ENCODE results near the gene RCVRN. TPM values are rescaled to one million over a fixed set of nuclear protein-coding genes. Genes with fewer than 3 reads are reported as not detected.

The RCVRN gene
- total RNA-seq, 2 donors from 2014 or later, result 0.14 TPM; not detected in 1

DNA sequence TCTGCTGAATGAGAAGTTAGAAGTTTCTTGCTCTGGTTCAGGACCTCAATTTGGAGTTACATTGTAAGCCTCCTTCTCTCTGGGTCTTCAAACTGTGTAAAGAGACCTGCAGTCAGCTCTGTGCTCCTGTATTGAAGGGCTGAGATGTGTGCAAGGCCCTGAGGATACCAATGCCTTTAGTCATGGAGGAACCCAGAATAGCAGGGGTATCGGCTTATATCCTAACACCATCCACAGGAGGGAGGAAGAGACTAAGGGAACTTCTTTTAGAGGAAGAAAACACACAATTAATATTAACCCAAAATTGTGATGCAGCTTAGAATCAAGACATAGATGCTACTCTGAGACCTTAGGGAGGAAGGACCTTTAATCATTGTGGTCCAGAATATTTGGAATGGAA lies 42.9 kb downstream of the RCVRN start:
- ATAC-seq (ENCODE audit: insufficient number of reproducible peaks, low FRiP score, low read depth) (no peak), DNase-seq (ENCODE audit: low spot score) (no peak)
- TF ChIP-seq, protein P1, sequence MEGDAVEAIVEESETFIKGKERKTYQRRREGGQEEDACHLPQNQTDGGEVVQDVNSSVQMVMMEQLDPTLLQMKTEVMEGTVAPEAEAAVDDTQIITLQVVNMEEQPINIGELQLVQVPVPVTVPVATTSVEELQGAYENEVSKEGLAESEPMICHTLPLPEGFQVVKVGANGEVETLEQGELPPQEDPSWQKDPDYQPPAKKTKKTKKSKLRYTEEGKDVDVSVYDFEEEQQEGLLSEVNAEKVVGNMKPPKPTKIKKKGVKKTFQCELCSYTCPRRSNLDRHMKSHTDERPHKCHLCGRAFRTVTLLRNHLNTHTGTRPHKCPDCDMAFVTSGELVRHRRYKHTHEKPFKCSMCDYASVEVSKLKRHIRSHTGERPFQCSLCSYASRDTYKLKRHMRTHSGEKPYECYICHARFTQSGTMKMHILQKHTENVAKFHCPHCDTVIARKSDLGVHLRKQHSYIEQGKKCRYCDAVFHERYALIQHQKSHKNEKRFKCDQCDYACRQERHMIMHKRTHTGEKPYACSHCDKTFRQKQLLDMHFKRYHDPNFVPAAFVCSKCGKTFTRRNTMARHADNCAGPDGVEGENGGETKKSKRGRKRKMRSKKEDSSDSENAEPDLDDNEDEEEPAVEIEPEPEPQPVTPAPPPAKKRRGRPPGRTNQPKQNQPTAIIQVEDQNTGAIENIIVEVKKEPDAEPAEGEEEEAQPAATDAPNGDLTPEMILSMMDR (IDR thresholded peaks at IDR 0.05), result no peak
- H3K27me3 ChIP-seq (replicated peaks; ENCODE audit: insufficient read depth), result no peaks in the 10 kb centered on the region
- no peaks in the 10 kb centered on the region for H3K4me1 ChIP-seq (ENCODE audit: control insufficient read depth in 1 of 2, low read depth in 2 of 2)
- H3K36me3 ChIP-seq, result no peaks in the 10 kb centered on the region
- peaks cover 3% of the 10 kb centered on the region for H3K9me3 ChIP-seq
- H3K4me3 ChIP-seq, result no peak overlapping the region
- no peak overlapping the region for H3K27ac ChIP-seq

DNA sequence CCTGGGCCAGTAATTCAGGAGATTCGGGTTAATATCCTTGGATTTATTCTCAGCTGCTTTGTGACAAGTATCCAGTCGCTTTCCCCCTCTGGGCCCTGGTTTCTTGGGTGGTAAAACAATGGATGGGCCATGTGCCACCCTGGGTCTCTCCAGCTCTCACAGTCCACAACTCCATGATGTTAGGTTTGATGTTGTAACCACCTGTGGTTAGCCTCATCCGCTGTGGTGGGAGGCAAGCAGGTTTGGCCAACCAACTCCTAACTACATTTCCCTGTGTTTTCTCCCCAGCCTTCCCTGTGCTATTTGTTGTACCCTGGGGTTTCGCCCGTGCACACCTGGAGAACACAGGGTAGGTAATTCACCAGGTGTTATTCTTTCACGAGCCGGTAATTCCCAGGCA lies 44.2 kb downstream of the RCVRN start:
- Histone ChIP-seq H3K4me1 (ENCODE audit: control insufficient read depth in 1 of 2, low read depth in 2 of 2) (no peaks in the 10 kb centered on the region), H3K4me3 (no peak overlapping the region), H3K36me3 (no peaks in the 10 kb centered on the region), H3K9me3 (peaks cover 3% of the 10 kb centered on the region), H3K27ac (no peak overlapping the region), H3K27me3 (replicated peaks; ENCODE audit: insufficient read depth) (no peaks in the 10 kb centered on the region)
- DNase-seq (ENCODE audit: low spot score) (no peak), ATAC-seq (ENCODE audit: insufficient number of reproducible peaks, low FRiP score, low read depth) (no peak)
- TF ChIP-seq, protein P1 (IDR thresholded peaks at IDR 0.05), result no peak

DNA sequence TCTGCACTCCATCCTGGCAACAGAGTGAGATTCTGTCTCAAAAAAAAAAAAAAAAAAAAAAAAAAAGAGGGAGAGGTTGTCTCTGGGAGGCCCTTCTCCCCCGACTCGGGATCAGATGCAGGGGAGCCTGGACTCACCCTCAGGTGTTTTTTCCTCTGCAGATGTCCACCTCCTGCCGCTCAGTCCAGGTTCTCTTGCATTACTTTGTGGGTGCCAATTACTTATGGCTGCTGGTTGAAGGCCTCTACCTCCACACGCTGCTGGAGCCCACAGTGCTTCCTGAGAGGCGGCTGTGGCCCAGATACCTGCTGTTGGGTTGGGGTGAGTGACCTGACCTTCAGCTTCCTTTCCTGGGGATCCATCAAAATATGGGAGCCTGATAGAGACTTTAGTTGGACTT lies 45.3 kb downstream of the RCVRN start:
- TF ChIP-seq, protein P1 (IDR thresholded peaks at IDR 0.05), result no peak
- DNase-seq (ENCODE audit: low spot score) (no peak), ATAC-seq (ENCODE audit: insufficient number of reproducible peaks, low FRiP score, low read depth) (no peak)
- no peak overlapping the region for H3K4me3 ChIP-seq
- no peaks in the 10 kb centered on the region for H3K27me3 ChIP-seq (replicated peaks; ENCODE audit: insufficient read depth)
- H3K9me3 ChIP-seq, result peaks cover 3% of the 10 kb centered on the region
- H3K36me3 ChIP-seq, result no peaks in the 10 kb centered on the region
- H3K4me1 ChIP-seq (ENCODE audit: control insufficient read depth in 1 of 2, low read depth in 2 of 2), result no peaks in the 10 kb centered on the region
- no peak overlapping the region for H3K27ac ChIP-seq

DNA sequence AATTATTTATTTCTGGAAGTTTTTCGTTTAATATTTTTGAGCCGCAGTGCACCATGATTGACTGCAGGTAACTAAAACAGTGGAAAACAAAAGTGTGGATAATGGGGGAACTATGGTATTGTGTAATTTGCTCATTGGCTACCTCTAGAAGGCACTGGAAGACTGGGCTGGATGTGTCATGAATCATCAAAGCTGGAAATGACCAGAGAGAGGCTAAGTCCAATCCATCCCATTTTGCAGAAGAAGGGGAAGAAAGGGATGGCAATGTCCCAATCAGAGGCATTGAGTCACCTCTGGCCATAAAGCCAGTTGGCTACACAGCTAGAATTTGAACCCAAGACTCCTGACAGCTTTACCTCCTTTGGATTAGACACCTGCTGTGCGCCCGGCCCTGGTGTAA lies 50.0 kb downstream of the RCVRN start:
- H3K4me1 ChIP-seq (ENCODE audit: control insufficient read depth in 1 of 2, low read depth in 2 of 2), result no peaks in the 10 kb centered on the region
- H3K27me3 ChIP-seq (replicated peaks; ENCODE audit: insufficient read depth), result no peaks in the 10 kb centered on the region
- TF ChIP-seq, protein P1 (IDR thresholded peaks at IDR 0.05), result no peak
- no peaks in the 10 kb centered on the region for H3K36me3 ChIP-seq
- no peak overlapping the region for H3K27ac ChIP-seq
- H3K9me3 ChIP-seq, result no peaks in the 10 kb centered on the region
- DNase-seq (ENCODE audit: low spot score), result no peak
- no peak overlapping the region for H3K4me3 ChIP-seq
- no peak for ATAC-seq (ENCODE audit: insufficient number of reproducible peaks, low FRiP score, low read depth)

- no peaks in the 10 kb centered on the region for H3K36me3 ChIP-seq
- ATAC-seq (ENCODE audit: insufficient number of reproducible peaks, low FRiP score, low read depth), result no peak
Observed at GRCh38 chr17:9854255-9854654, 50.8 kb downstream of the RCVRN start.

More at GRCh38 chr17:9854255-9854654, 50.8 kb downstream of the RCVRN start:
- TF ChIP-seq, protein P1 (IDR thresholded peaks at IDR 0.05), result no peak
- Histone ChIP-seq H3K9me3 (no peaks in the 10 kb centered on the region), H3K4me1 (ENCODE audit: control insufficient read depth in 1 of 2, low read depth in 2 of 2) (no peaks in the 10 kb centered on the region), H3K27ac (no peak overlapping the region), H3K27me3 (replicated peaks; ENCODE audit: insufficient read depth) (no peaks in the 10 kb centered on the region), H3K4me3 (no peak overlapping the region)
- DNase-seq (ENCODE audit: low spot score), result no peak

Data from thoracic aorta (tissue), 2 donors.